Cardiac fibroblast (primary cell): Measurements from ENCODE around the gene HIGD2B.
"Not testable (repeated sequence)": the region's sequence is repeated elsewhere in the genome, so short reads cannot be mapped to it uniquely, and the experiment has no call there.

Source experiments
- DNase-seq, 2 donors: peaks; one replicate each; pipeline versions ENCODE4 v3.0.0 to v3.0.0-alpha.2; 2010; ENCODE audit warnings: low read depth in 2 of 2
- H3K4me3 ChIP-seq, 2 donors: replicated peaks in 1 of 2; 1 replicate in 1 of 2; 2 replicates in 1 of 2; pipeline ENCODE4 v1.5.1; 2011; ENCODE audit warnings: low read depth in 2 of 2, low read length in 2 of 2, mild to moderate bottlenecking in 2 of 2, moderate library complexity in 1 of 2
- CTCF ChIP-seq: IDR thresholded peaks from one replicate; pipeline ENCODE4 v1.5.1; 2011; ENCODE audit warnings: low read depth, mild to moderate bottlenecking, low read length, inconsistent platforms

Gene HIGD2B

GRCh38 chr15:72727154-72727553, 41.2 kb upstream of the HIGD2B start:
- no peak for DNase-seq
- no peak for TF ChIP-seq CTCF
- no peak overlapping the region for H3K4me3 ChIP-seq

- H3K4me3 ChIP-seq, DNase-seq: not testable (repeated sequence)
Measured at GRCh38 chr15:72725851-72726250, 39.9 kb upstream of the HIGD2B start.

GRCh38 chr15:72725446-72725845, 39.5 kb upstream of the HIGD2B start:
- no peak for TF ChIP-seq CTCF

GRCh38 chr15:72724028-72724427, 38.0 kb upstream of the HIGD2B start:
- TF ChIP-seq CTCF = no peak
- no peak for DNase-seq
- no peak overlapping the region for H3K4me3 ChIP-seq

More at GRCh38 chr15:72725446-72725845, 39.5 kb upstream of the HIGD2B start:
- H3K4me3 ChIP-seq = no peak overlapping the region
- no peak for DNase-seq

- peak; percentile 71 for TF ChIP-seq CTCF
- DNase-seq = peak; percentile 83 to 86
- no peak overlapping the region for H3K4me3 ChIP-seq
Measured at GRCh38 chr15:72722071-72722696, 36.2 kb upstream of the HIGD2B start.

- H3K4me3 ChIP-seq, DNase-seq: not testable (repeated sequence)
Measured at GRCh38 chr15:72708551-72709303, 22.7 kb upstream of the HIGD2B start.

GRCh38 chr15:72706266-72706665, 20.3 kb upstream of the HIGD2B start:
- TF ChIP-seq CTCF = no peak
- DNase-seq = no peak
- H3K4me3 ChIP-seq = no peak overlapping the region

- no peak for DNase-seq
- TF ChIP-seq CTCF = no peak
- no peak overlapping the region for H3K4me3 ChIP-seq
Measured at GRCh38 chr15:72700076-72700475, 14.1 kb upstream of the HIGD2B start.
